Parathyroid adenoma (tissue), 2 donors: ENCODE measurements around the gene SLC6A19.

ENCODE experiments used
- H2AFZ ChIP-seq: fragments of 300-600 bp; sonication (generic); one replicate; pipeline ENCODE4 v1.7.0; 2017; ENCODE audit warnings: antibody characterized with exemption, mild to moderate bottlenecking
- H3K27ac ChIP-seq: fragments of 300-600 bp; sonication (generic); one replicate; pipeline ENCODE4 v1.7.0; 2017
- H3K27me3 ChIP-seq: fragments of 300-600 bp; sonication (generic); one replicate; pipeline ENCODE4 v1.7.0; 2017; ENCODE audit warnings: low read length; ENCODE audit not compliant: control insufficient read depth, insufficient read depth
- H3K36me3 ChIP-seq: fragments of 300-600 bp; sonication (generic); one replicate; pipeline ENCODE4 v1.7.0; 2017; ENCODE audit warnings: low read length; ENCODE audit not compliant: control insufficient read depth, insufficient read depth
- H3K4me1 ChIP-seq: fragments of 300-600 bp; sonication (generic); one replicate; pipeline ENCODE4 v1.7.0; 2017; ENCODE audit warnings: control low read depth
- H3K4me2 ChIP-seq: fragments of 300-600 bp; sonication (generic); one replicate; pipeline ENCODE4 v1.7.0; 2017; ENCODE audit warnings: low read length
- H3K4me3 ChIP-seq: fragments of 300-600 bp; sonication (generic); one replicate; pipeline ENCODE4 v1.7.0; 2017; ENCODE audit warnings: low read depth, low read length
- H3K79me2 ChIP-seq: fragments of 300-600 bp; sonication (generic); one replicate; pipeline ENCODE4 v1.7.0; 2017; ENCODE audit warnings: control low read depth
- H3K9ac ChIP-seq: fragments of 300-600 bp; sonication (generic); one replicate; pipeline ENCODE4 v1.7.0; 2017; ENCODE audit warnings: mild to moderate bottlenecking
- H3K9me3 ChIP-seq: fragments of 300-600 bp; sonication (generic); one replicate; pipeline ENCODE4 v1.7.0; 2017; ENCODE audit warnings: low read length; ENCODE audit not compliant: control insufficient read depth
- CTCF ChIP-seq: fragments of 300-600 bp; sonication (generic); IDR thresholded peaks from one replicate; pipeline ENCODE4 v1.7.0; 2017; ENCODE audit warnings: antibody characterized with exemption, mild to moderate bottlenecking
- donor health status: primary hyperparathyroidism.

Gene SLC6A19

GRCh38 chr5:1230551-1230950 is 29.2 kb downstream of the SLC6A19 start:
- no peaks in the 10 kb centered on the region for H3K9me3 ChIP-seq
- H3K4me2 ChIP-seq: no peak overlapping the region
- no peaks in the 10 kb centered on the region for H3K36me3 ChIP-seq
- H3K4me1 ChIP-seq: no peaks in the 10 kb centered on the region
- no peaks in the 10 kb centered on the region for H3K79me2 ChIP-seq
- no peak for TF ChIP-seq CTCF
- H3K4me3 ChIP-seq: no peak overlapping the region
- H3K27ac ChIP-seq: no peak overlapping the region
- H2AFZ ChIP-seq: no peak overlapping the region
- no peaks in the 10 kb centered on the region for H3K27me3 ChIP-seq
- no peak overlapping the region for H3K9ac ChIP-seq

GRCh38 chr5:1231354-1231905 is 30.0 kb downstream of the SLC6A19 start:
- Histone ChIP-seq H3K4me3 (no peak overlapping the region), H3K4me2 (no peak overlapping the region)

GRCh38 chr5:1232780-1233179 is 31.4 kb downstream of the SLC6A19 start:
- Histone ChIP-seq H2AFZ (no peak overlapping the region), H3K4me3 (no peak overlapping the region), H3K4me1 (no peaks in the 10 kb centered on the region), H3K27ac (no peak overlapping the region), H3K36me3 (no peaks in the 10 kb centered on the region), H3K4me2 (no peak overlapping the region), H3K27me3 (no peaks in the 10 kb centered on the region), H3K79me2 (no peaks in the 10 kb centered on the region), H3K9ac (no peak overlapping the region), H3K9me3 (no peaks in the 10 kb centered on the region)
- TF ChIP-seq CTCF: no peak

More at GRCh38 chr5:1231354-1231905, 30.0 kb downstream of the SLC6A19 start:
- Histone ChIP-seq H3K79me2 (no peaks in the 10 kb centered on the region), H3K9ac (no peak overlapping the region), H3K27me3 (no peaks in the 10 kb centered on the region), H3K27ac (no peak overlapping the region), H3K9me3 (no peaks in the 10 kb centered on the region), H3K36me3 (no peaks in the 10 kb centered on the region), H2AFZ (no peak overlapping the region), H3K4me1 (no peaks in the 10 kb centered on the region)
- no peak for TF ChIP-seq CTCF

- Histone ChIP-seq H2AFZ (no peak overlapping the region), H3K79me2 (no peaks in the 10 kb centered on the region), H3K4me2 (no peak overlapping the region), H3K9me3 (no peaks in the 10 kb centered on the region), H3K36me3 (no peaks in the 10 kb centered on the region), H3K4me3 (no peak overlapping the region), H3K9ac (no peak overlapping the region), H3K27ac (no peak overlapping the region), H3K27me3 (no peaks in the 10 kb centered on the region), H3K4me1 (no peaks in the 10 kb centered on the region)
- TF ChIP-seq CTCF: no peak
Observed at GRCh38 chr5:1235379-1235778, 34.0 kb downstream of the SLC6A19 start.

GRCh38 chr5:1235838-1236237 is 34.4 kb downstream of the SLC6A19 start:
- Histone ChIP-seq H2AFZ (no peak overlapping the region), H3K79me2 (no peaks in the 10 kb centered on the region), H3K27me3 (no peaks in the 10 kb centered on the region), H3K4me1 (no peaks in the 10 kb centered on the region), H3K4me2 (no peak overlapping the region), H3K27ac (no peak overlapping the region), H3K4me3 (no peak overlapping the region), H3K9ac (no peak overlapping the region), H3K36me3 (no peaks in the 10 kb centered on the region), H3K9me3 (no peaks in the 10 kb centered on the region)
- TF ChIP-seq CTCF: no peak
